ENCODE data around the gene EFTUD2. TPM values are rescaled to one million over a fixed set of nuclear protein-coding genes. Genes with fewer than 3 reads are reported as not detected.

The EFTUD2 gene
- total and polyA plus RNA-seq, 2 of the 13 experiments (the other 11 are each of a cell fraction or from before 2014, with no cell fraction given), result 111 to 137 TPM

DNA sequence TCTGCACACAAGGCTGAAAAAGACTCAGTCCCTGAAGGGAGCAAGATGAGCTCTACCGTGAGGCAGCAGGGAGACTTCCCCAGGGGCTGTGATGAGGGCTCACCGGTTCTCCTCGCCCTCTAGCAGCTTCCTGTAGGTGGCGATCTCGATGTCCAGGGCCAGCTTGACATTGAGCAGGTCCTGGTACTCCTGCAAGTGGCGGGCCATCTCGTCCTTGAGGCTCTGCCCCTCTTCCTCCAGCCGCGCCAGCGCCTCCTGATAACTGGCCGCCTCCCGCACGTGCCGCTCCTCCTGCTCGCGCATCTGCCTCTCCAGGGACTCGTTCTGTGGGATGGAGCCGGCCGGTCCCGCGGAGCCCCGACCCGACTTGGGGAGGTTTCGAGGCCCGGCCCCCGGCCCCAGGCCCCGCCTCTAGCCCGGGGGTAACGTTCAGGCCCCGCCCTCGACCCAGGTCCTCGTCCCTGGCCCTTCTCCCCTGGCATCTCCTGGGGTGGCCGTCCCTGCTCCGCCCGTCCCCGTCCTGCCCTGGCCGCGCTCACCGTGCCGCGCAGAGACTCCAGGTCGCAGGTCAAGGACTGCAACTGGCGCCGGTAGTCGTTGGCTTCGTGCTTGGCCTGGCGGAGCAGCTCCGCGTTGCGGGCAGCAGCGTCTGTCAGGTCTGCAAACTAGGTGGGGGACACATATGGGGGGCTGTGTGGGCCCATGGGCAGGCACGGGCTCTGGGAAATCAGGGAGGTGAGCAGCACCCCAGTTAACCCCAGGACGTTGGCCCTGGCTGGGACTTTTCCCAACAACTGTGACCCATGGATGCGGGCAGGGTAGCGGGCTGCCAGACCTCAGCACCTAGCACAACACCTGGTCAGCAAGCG lies 12.1 kb upstream of the EFTUD2 start (continued):
- TF ChIP-seq, protein P1, sequence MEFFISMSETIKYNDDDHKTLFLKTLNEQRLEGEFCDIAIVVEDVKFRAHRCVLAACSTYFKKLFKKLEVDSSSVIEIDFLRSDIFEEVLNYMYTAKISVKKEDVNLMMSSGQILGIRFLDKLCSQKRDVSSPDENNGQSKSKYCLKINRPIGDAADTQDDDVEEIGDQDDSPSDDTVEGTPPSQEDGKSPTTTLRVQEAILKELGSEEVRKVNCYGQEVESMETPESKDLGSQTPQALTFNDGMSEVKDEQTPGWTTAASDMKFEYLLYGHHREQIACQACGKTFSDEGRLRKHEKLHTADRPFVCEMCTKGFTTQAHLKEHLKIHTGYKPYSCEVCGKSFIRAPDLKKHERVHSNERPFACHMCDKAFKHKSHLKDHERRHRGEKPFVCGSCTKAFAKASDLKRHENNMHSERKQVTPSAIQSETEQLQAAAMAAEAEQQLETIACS (CRISPR knock-in tag; IDR thresholded peaks at IDR 0.05), result no peak
- TF ChIP-seq ZNF460 (CRISPR knock-in tag; IDR thresholded peaks at IDR 0.05; ENCODE audit: borderline replicate concordance) (no peak), RERE (CRISPR knock-in tag; IDR thresholded peaks at IDR 0.05; ENCODE audit: low read depth) (no peak), HOXA3 (CRISPR knock-in tag; IDR thresholded peaks at IDR 0.05) (peak; percentile 40; the same call in 1 of the 2 replicates), KDM5B (CRISPR knock-in tag; IDR thresholded peaks at IDR 0.05; ENCODE audit: borderline replicate concordance) (peak; percentile 62; the same call in 1 of the 2 replicates), HIC2 (CRISPR knock-in tag; IDR thresholded peaks at IDR 0.05; ENCODE audit: low read depth) (peak; percentile 54; the same call in 1 of the 2 replicates), CBX5 (CRISPR knock-in tag; IDR thresholded peaks at IDR 0.05; ENCODE audit: borderline replicate concordance) (no peak), STAG1 (CRISPR knock-in tag; IDR thresholded peaks at IDR 0.05) (peak; percentile 65), ZNF263 (CRISPR knock-in tag; IDR thresholded peaks at IDR 0.05) (peak; percentile 63; the same call in 1 of the 2 replicates), ZFAT (CRISPR knock-in tag; conservative IDR thresholded peaks at IDR 0.05) (no peak), POLR2G (IDR thresholded peaks at IDR 0.05; ENCODE audit: low read depth, low read length) (no peak), ZNF503 (CRISPR knock-in tag; IDR thresholded peaks at IDR 0.05) (no peak), IKZF1 (IDR thresholded peaks at IDR 0.05) (no peak)
- TF ChIP-seq, protein P2, sequence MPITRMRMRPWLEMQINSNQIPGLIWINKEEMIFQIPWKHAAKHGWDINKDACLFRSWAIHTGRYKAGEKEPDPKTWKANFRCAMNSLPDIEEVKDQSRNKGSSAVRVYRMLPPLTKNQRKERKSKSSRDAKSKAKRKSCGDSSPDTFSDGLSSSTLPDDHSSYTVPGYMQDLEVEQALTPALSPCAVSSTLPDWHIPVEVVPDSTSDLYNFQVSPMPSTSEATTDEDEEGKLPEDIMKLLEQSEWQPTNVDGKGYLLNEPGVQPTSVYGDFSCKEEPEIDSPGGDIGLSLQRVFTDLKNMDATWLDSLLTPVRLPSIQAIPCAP (CRISPR knock-in tag; IDR thresholded peaks at IDR 0.05; ENCODE audit: low read depth), result no peak
- TF ChIP-seq, protein P3, sequence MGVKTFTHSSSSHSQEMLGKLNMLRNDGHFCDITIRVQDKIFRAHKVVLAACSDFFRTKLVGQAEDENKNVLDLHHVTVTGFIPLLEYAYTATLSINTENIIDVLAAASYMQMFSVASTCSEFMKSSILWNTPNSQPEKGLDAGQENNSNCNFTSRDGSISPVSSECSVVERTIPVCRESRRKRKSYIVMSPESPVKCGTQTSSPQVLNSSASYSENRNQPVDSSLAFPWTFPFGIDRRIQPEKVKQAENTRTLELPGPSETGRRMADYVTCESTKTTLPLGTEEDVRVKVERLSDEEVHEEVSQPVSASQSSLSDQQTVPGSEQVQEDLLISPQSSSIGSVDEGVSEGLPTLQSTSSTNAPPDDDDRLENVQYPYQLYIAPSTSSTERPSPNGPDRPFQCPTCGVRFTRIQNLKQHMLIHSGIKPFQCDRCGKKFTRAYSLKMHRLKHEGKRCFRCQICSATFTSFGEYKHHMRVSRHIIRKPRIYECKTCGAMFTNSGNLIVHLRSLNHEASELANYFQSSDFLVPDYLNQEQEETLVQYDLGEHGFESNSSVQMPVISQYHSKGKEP (CRISPR knock-in tag; IDR thresholded peaks at IDR 0.05), result no peak
